ENCODE measurements around the gene LMNB1.
"Not testable (repeated sequence)": the region's sequence is repeated elsewhere in the genome, so short reads cannot be mapped to it uniquely, and the experiment has no call there.

The LMNB1 gene

GRCh38 chr5:126826619-126827215 lies 49.8 kb downstream of the LMNB1 start:
- no peak for DNase-seq (ENCODE audit: low read depth)

- DNase-seq (ENCODE audit: low read depth): no peak
Measured at GRCh38 chr5:126829098-126829497, 52.2 kb downstream of the LMNB1 start.

- DNase-seq (ENCODE audit: low read depth): no peak
Measured at GRCh38 chr5:126830061-126830460, 53.1 kb downstream of the LMNB1 start.

GRCh38 chr5:126831156-126831555 lies 54.2 kb downstream of the LMNB1 start:
- no peak for DNase-seq (ENCODE audit: low read depth)

- DNase-seq (ENCODE audit: low read depth): no peak
Measured at GRCh38 chr5:126836778-126837177, 59.8 kb downstream of the LMNB1 start.

- DNase-seq (ENCODE audit: low read depth): no peak
Measured at GRCh38 chr5:126837242-126837641, 60.3 kb downstream of the LMNB1 start.

GRCh38 chr5:126837906-126838539 lies 61.1 kb downstream of the LMNB1 start:
- no peak for DNase-seq (ENCODE audit: low read depth)

GRCh38 chr5:126839407-126839806 lies 62.5 kb downstream of the LMNB1 start:
- not testable (repeated sequence) for DNase-seq (ENCODE audit: low read depth)

- DNase-seq (ENCODE audit: low read depth): not testable (repeated sequence)
Measured at GRCh38 chr5:126843375-126843774, 66.4 kb downstream of the LMNB1 start.

- peak; percentile 58 for DNase-seq (ENCODE audit: low read depth)
Measured at GRCh38 chr5:126845470-126846070, 68.6 kb downstream of the LMNB1 start.

GRCh38 chr5:126846344-126846743 lies 69.4 kb downstream of the LMNB1 start:
- no peak for DNase-seq (ENCODE audit: low read depth)

GRCh38 chr5:126846744-126847455 lies 70.0 kb downstream of the LMNB1 start:
- DNase-seq (ENCODE audit: low read depth): no peak

- DNase-seq (ENCODE audit: low read depth): no peak
Measured at GRCh38 chr5:126847456-126847820, 70.5 kb downstream of the LMNB1 start.

GRCh38 chr5:126847826-126848251 lies 70.9 kb downstream of the LMNB1 start:
- DNase-seq (ENCODE audit: low read depth): no peak

GRCh38 chr5:126848253-126848652 lies 71.3 kb downstream of the LMNB1 start:
- DNase-seq (ENCODE audit: low read depth): no peak

- DNase-seq (ENCODE audit: low read depth): no peak
Measured at GRCh38 chr5:126849101-126849678, 72.3 kb downstream of the LMNB1 start.

GRCh38 chr5:126851501-126852011 lies 74.6 kb downstream of the LMNB1 start:
- no peak for DNase-seq (ENCODE audit: low read depth)

GRCh38 chr5:126852091-126852571 lies 75.2 kb downstream of the LMNB1 start:
- DNase-seq (ENCODE audit: low read depth): no peak

GRCh38 chr5:126852841-126853271 lies 75.9 kb downstream of the LMNB1 start:
- DNase-seq (ENCODE audit: low read depth): no peak

- not testable (repeated sequence) for DNase-seq (ENCODE audit: low read depth)
Measured at GRCh38 chr5:126853541-126854307, 76.8 kb downstream of the LMNB1 start.

GRCh38 chr5:126854526-126855110 lies 77.7 kb downstream of the LMNB1 start:
- no peak for DNase-seq (ENCODE audit: low read depth)

Measured in activated T-helper 1 cell treated with Interleukin-2 at 50 U/mL for 16 hours (primary cell).